GM23338 (cell line): Measurements from ENCODE around the gene PAGE1. TPM values are rescaled to one million over a fixed set of nuclear protein-coding genes. Genes with fewer than 3 reads are reported as not detected.

Experiments
- ATAC-seq: fragments of 200-7000 bp; cut with Tn5 transposase; 3 replicates; pipeline ENCODE4 v1.9.1; 2020
- DNase-seq: peaks from one replicate; pipeline ENCODE4 v3.0.0-alpha.2; 2015; ENCODE audit warnings: low spot score
- H2AFZ ChIP-seq: fragments of 200-600 bp; sonication (generic); 2 replicates; pipeline ENCODE4 v1.8.0; 2016; ENCODE audit warnings: antibody characterized with exemption, mild to moderate bottlenecking, moderate library complexity
- H3F3A ChIP-seq: fragments of 200-600 bp; sonication (generic); replicated peaks from 2 replicates; pipeline ENCODE4 v1.8.0; 2017; ENCODE audit warnings: antibody characterized with exemption, mixed run types, low read depth
- H3K27ac ChIP-seq: fragments of 200-600 bp; sonication (generic); 2 replicates; pipeline ENCODE4 v1.6.1; 2016; ENCODE audit warnings: low read depth
- H3K27me3 ChIP-seq: fragments of 200-600 bp; sonication (generic); 2 replicates; pipeline ENCODE4 v1.8.0; 2016; ENCODE audit warnings: mild to moderate bottlenecking, mixed run types, moderate library complexity; ENCODE audit not compliant: insufficient read depth
- H3K36me3 ChIP-seq: fragments of 200-600 bp; sonication (generic); 2 replicates; pipeline ENCODE4 v1.8.0; 2016; ENCODE audit warnings: mild to moderate bottlenecking; ENCODE audit not compliant: insufficient read depth
- H3K4me1 ChIP-seq: fragments of 200-600 bp; sonication (generic); 2 replicates; pipeline ENCODE4 v1.8.0; 2016; ENCODE audit warnings: mild to moderate bottlenecking, moderate library complexity; ENCODE audit not compliant: insufficient read depth
- H3K4me2 ChIP-seq: fragments of 200-600 bp; sonication (generic); 2 replicates; pipeline ENCODE4 v1.7.1; 2017; ENCODE audit warnings: mixed run types
- H3K4me3 ChIP-seq: fragments of 200-600 bp; sonication (generic); 2 replicates; pipeline ENCODE4 v1.6.1; 2016; ENCODE audit warnings: mixed run types
- H3K79me2 ChIP-seq: fragments of 200-600 bp; sonication (generic); replicated peaks from 2 replicates; pipeline ENCODE4 v1.8.0; 2017; ENCODE audit warnings: mild to moderate bottlenecking; ENCODE audit not compliant: insufficient read depth
- H3K9me2 ChIP-seq: fragments of 200-600 bp; sonication (generic); 2 replicates; pipeline ENCODE4 v1.8.0; 2017; ENCODE audit not compliant: insufficient read depth
- H4K20me1 ChIP-seq: fragments of 200-600 bp; sonication (generic); replicated peaks from 2 replicates; pipeline ENCODE4 v1.8.0; 2017; ENCODE audit warnings: mild to moderate bottlenecking; ENCODE audit not compliant: insufficient read depth
- H3K27ac Mint-ChIP-seq: 2 replicates; pipeline ENCODE4 v1.8.0; 2020; ENCODE audit warnings: inconsistent platforms, mild to moderate bottlenecking, moderate library complexity, mixed read lengths
- H3K27me3 Mint-ChIP-seq: 3 replicates; pipeline ENCODE4 v1.8.0; 2022; ENCODE audit warnings: low read depth, mild to moderate bottlenecking, moderate library complexity, mixed read lengths, inconsistent platforms; ENCODE audit not compliant: insufficient read depth, poor library complexity
- H3K36me3 Mint-ChIP-seq: 3 replicates; pipeline ENCODE4 v1.8.0; 2021; ENCODE audit warnings: low read depth, mild to moderate bottlenecking, inconsistent platforms, moderate library complexity, mixed read lengths
- H3K4me1 Mint-ChIP-seq: 3 replicates; pipeline ENCODE4 v1.8.0; 2020; ENCODE audit warnings: mild to moderate bottlenecking, inconsistent platforms, mixed read lengths
- H3K4me3 Mint-ChIP-seq: 3 replicates; pipeline ENCODE4 v1.8.0; 2021; ENCODE audit warnings: moderate library complexity, mild to moderate bottlenecking, inconsistent platforms, mixed read lengths
- H3K9me3 Mint-ChIP-seq: 3 replicates; pipeline ENCODE4 v1.8.0; 2020; ENCODE audit warnings: moderate library complexity, mild to moderate bottlenecking, inconsistent platforms, mixed read lengths
- CREB1 ChIP-seq: fragments of 250-450 bp; sonication (Bioruptor Pico); IDR thresholded peaks from 2 replicates; pipeline ENCODE4 v1.5.0; 2020; ENCODE audit warnings: low read depth, mild to moderate bottlenecking, moderate library complexity
- EZH2 ChIP-seq: fragments of 200-600 bp; sonication (generic); IDR thresholded peaks from one replicate; pipeline ENCODE4 v1.8.0; 2017; ENCODE audit warnings: antibody characterized with exemption, mild to moderate bottlenecking, low read depth; ENCODE audit not compliant: unreplicated experiment
- EZH2phosphoT487 ChIP-seq: fragments of 200-600 bp; sonication (generic); IDR thresholded peaks from one replicate; pipeline ENCODE4 v1.8.1; 2018; ENCODE audit warnings: antibody characterized with exemption; ENCODE audit not compliant: unreplicated experiment
- JUNB ChIP-seq: IDR thresholded peaks from one replicate; pipeline ENCODE4 v1.6.1; 2016; ENCODE audit warnings: antibody characterized with exemption; ENCODE audit not compliant: unreplicated experiment
- NANOG ChIP-seq: IDR thresholded peaks from 2 replicates; pipeline ENCODE4 v1.6.1; 2016; ENCODE audit warnings: antibody characterized with exemption, borderline replicate concordance
- REST ChIP-seq: IDR thresholded peaks from one replicate; pipeline ENCODE4 v1.6.1; 2018; ENCODE audit warnings: antibody characterized with exemption; ENCODE audit not compliant: unreplicated experiment
- STAT1 ChIP-seq: IDR thresholded peaks from one replicate; pipeline ENCODE4 v1.6.1; 2016; ENCODE audit warnings: antibody characterized with exemption; ENCODE audit not compliant: unreplicated experiment
- ZNF114 ChIP-seq: fragments of 250-450 bp; sonication (Bioruptor Pico); IDR thresholded peaks from 2 replicates; pipeline ENCODE4 v1.5.0; 2020; ENCODE audit warnings: mild to moderate bottlenecking, moderate library complexity
- ZNF462 ChIP-seq: fragments of 250-450 bp; sonication (Bioruptor Pico); IDR thresholded peaks from 2 replicates; pipeline ENCODE4 v1.5.0; 2020; ENCODE audit warnings: mild to moderate bottlenecking, moderate library complexity
- polyA plus RNA-seq: library from polyadenylated mRNA; unstranded; fragments of >200 nt; fragmentation: Nextera tagmentation; extraction: Ambion mirVana; gene quantifications from 2 replicates; pipeline ENCODE4 v1.2.1, GENCODE V29; 2016
- total RNA-seq: library from RNA; depleted of rRNA; stranded (reverse); fragments of >200 nt; shearing (Covaris generic); gene quantifications from 2 replicates; pipeline ENCODE4 v1.2.3, GENCODE V29; 2014
- TF ChIP-seq, protein P1 (sequence below): IDR thresholded peaks from 2 replicates; pipeline ENCODE4 v1.6.1; 2016; ENCODE audit warnings: antibody characterized with exemption

The PAGE1 gene
- total and polyA plus RNA-seq, 2 experiments from 2014 or later = not detected

- TF ChIP-seq EZH2 (no peak), NANOG (no peak), JUNB (no peak), ZNF462 (CRISPR knock-in tag) (no peak), EZH2phosphoT487 (no peak)
- TF ChIP-seq, protein P1, sequence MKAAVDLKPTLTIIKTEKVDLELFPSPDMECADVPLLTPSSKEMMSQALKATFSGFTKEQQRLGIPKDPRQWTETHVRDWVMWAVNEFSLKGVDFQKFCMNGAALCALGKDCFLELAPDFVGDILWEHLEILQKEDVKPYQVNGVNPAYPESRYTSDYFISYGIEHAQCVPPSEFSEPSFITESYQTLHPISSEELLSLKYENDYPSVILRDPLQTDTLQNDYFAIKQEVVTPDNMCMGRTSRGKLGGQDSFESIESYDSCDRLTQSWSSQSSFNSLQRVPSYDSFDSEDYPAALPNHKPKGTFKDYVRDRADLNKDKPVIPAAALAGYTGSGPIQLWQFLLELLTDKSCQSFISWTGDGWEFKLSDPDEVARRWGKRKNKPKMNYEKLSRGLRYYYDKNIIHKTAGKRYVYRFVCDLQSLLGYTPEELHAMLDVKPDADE = no peak
Measured at GRCh38 chrX:49727847-49728246, 32.1 kb upstream of the PAGE1 start (continued).

GRCh38 chrX:49726966-49727365 lies 31.2 kb upstream of the PAGE1 start:
- Mint-ChIP-seq H3K36me3 (0 out of 3 replicates have a peak, but pooled peaks cover 1% of the 10 kb centered on the region), H3K27me3 (no peaks in the 10 kb centered on the region), H3K9me3 (no peaks in the 10 kb centered on the region; the same call in 2 of the 3 replicates), H3K4me3 (no peak overlapping the region), H3K27ac (no peak overlapping the region), H3K4me1 (peaks cover 12% of the 10 kb centered on the region; the same call in 2 of the 3 replicates)
- Histone ChIP-seq H3K4me2 (no peak overlapping the region), H3K36me3 (no peaks in the 10 kb centered on the region), H2AFZ (no peak overlapping the region), H4K20me1 (no peaks in the 10 kb centered on the region), H3K9me2 (no peaks in the 10 kb centered on the region), H3K27me3 (no peaks in the 10 kb centered on the region), H3K27ac (no peak overlapping the region), H3F3A (no peaks in the 10 kb centered on the region), H3K4me3 (no peak overlapping the region), H3K79me2 (no peaks in the 10 kb centered on the region), H3K4me1 (no peaks in the 10 kb centered on the region)
- DNase-seq = no peak
- no peak for ATAC-seq
- TF ChIP-seq CREB1 (CRISPR knock-in tag) (no peak), EZH2phosphoT487 (no peak), EZH2 (no peak), ZNF114 (CRISPR knock-in tag) (no peak), REST (no peak), STAT1 (no peak)
- TF ChIP-seq, protein P1 = no peak
